ENCODE measurements around the gene SSB.

GRCh38 chr2:169803480-169803879 lies 4.8 kb downstream of the SSB start:
- TF ChIP-seq CTCF (conservative IDR thresholded peaks at IDR 0.05): no peak
- no peak for TF ChIP-seq ZFX (IDR thresholded peaks at IDR 0.05)
